ENCODE results near the gene CCNL2.
"Not testable (repeated sequence)": the region's sequence is repeated elsewhere in the genome, so short reads cannot be mapped to it uniquely, and the experiment has no call there.

Gene CCNL2

GRCh38 chr1:1373815-1374588, 25.1 kb downstream of the CCNL2 start:
- DNase-seq (ENCODE audit: low read depth in 2 of 2): no peak

- DNase-seq (ENCODE audit: low read depth in 2 of 2): no peak
These were observed 25.9 kb downstream of the CCNL2 start for GRCh38 chr1:1373051-1373814.

- DNase-seq (ENCODE audit: low read depth in 2 of 2): peak; percentile 71 to 76
These were observed 27.1 kb downstream of the CCNL2 start for GRCh38 chr1:1371746-1372711.

GRCh38 chr1:1371364-1371745, 27.8 kb downstream of the CCNL2 start:
- DNase-seq (ENCODE audit: low read depth in 2 of 2): no peak

- no peak for DNase-seq (ENCODE audit: low read depth in 2 of 2)
These were observed 28.3 kb downstream of the CCNL2 start for GRCh38 chr1:1370771-1371300.

- not testable (repeated sequence) for DNase-seq (ENCODE audit: low read depth in 2 of 2)
These were observed 29.0 kb downstream of the CCNL2 start for GRCh38 chr1:1370094-1370493.

- DNase-seq (ENCODE audit: low read depth in 2 of 2): no peak
These were observed 31.8 kb downstream of the CCNL2 start for GRCh38 chr1:1367315-1367714.

GRCh38 chr1:1366699-1367066, 32.5 kb downstream of the CCNL2 start:
- no peak for DNase-seq (ENCODE audit: low read depth in 2 of 2)

GRCh38 chr1:1365875-1366698, 33.0 kb downstream of the CCNL2 start:
- DNase-seq (ENCODE audit: low read depth in 2 of 2): no peak

- no peak for DNase-seq (ENCODE audit: low read depth in 2 of 2)
These were observed 34.9 kb downstream of the CCNL2 start for GRCh38 chr1:1364266-1364665.

- no peak for DNase-seq (ENCODE audit: low read depth in 2 of 2)
These were observed 37.1 kb downstream of the CCNL2 start for GRCh38 chr1:1361982-1362423.

- no peak for DNase-seq (ENCODE audit: low read depth in 2 of 2)
These were observed 37.7 kb downstream of the CCNL2 start for GRCh38 chr1:1361233-1361981.

GRCh38 chr1:1360506-1361169, 38.5 kb downstream of the CCNL2 start:
- no peak for DNase-seq (ENCODE audit: low read depth in 2 of 2)

GRCh38 chr1:1359664-1360468, 39.3 kb downstream of the CCNL2 start:
- no peak for DNase-seq (ENCODE audit: low read depth in 2 of 2)

GRCh38 chr1:1359308-1359663, 39.8 kb downstream of the CCNL2 start:
- DNase-seq (ENCODE audit: low read depth in 2 of 2): no peak

GRCh38 chr1:1358433-1359271, 40.5 kb downstream of the CCNL2 start, which contains the start of gene MXRA8:
Gene MXRA8, minus strand, starts transcription at chr1:1358555. Its CDS starts 51 bp downstream, at chr1:1358504.
- DNase-seq (ENCODE audit: low read depth in 2 of 2): no peak

GRCh38 chr1:1357871-1358432, 41.2 kb downstream of the CCNL2 start:
- DNase-seq (ENCODE audit: low read depth in 2 of 2): no peak
